ENCODE results near the gene SS18L1. TPM values are rescaled to one million over a fixed set of nuclear protein-coding genes. Genes with fewer than 3 reads are reported as not detected.

Gene SS18L1
- total and polyA plus RNA-seq, 7 donors: 4.9 to 11.7 (median 9.5) TPM

- no peak for DNase-seq
- Histone ChIP-seq H3K4me1 (no peaks in the 10 kb centered on the region), H3K9me3 (no peaks in the 10 kb centered on the region), H3K27me3 (no peaks in the 10 kb centered on the region), H3K36me3 (peaks cover 24 to 96% (median 44%) of the 10 kb centered on the region in 4 donors), H3K4me3 (no peak overlapping the region), H3K27ac (no peak overlapping the region)
- TF ChIP-seq EP300 (IDR thresholded peaks at IDR 0.05): no peak
- no peak for TF ChIP-seq POLR2A (IDR thresholded peaks at IDR 0.05)
- no peak for TF ChIP-seq CTCF (IDR thresholded peaks at IDR 0.05)
- no peak for TF ChIP-seq POLR2AphosphoS5 (IDR thresholded peaks at IDR 0.05)
- intact Hi-C loops (cut with DNase I): no loop called here
- WGBS, 2 donors: 97 to 98% methylated on average over 18 of the region's 18 CpGs
Observed at GRCh38 chr20:62198931-62199330, 55.4 kb downstream of the SS18L1 start.

- H3K4me1 ChIP-seq: no peaks in the 10 kb centered on the region
- intact Hi-C loops (cut with DNase I): no loop called here
- peaks cover 24 to 80% (median 43%) of the 10 kb centered on the region in 4 donors for H3K36me3 ChIP-seq
- TF ChIP-seq CTCF (IDR thresholded peaks at IDR 0.05) (no peak), EP300 (IDR thresholded peaks at IDR 0.05) (no peak), POLR2A (IDR thresholded peaks at IDR 0.05) (no peak), POLR2AphosphoS5 (IDR thresholded peaks at IDR 0.05) (no peak)
- H3K9me3 ChIP-seq: no peaks in the 10 kb centered on the region
- H3K4me3 ChIP-seq: no peak overlapping the region
- no peak overlapping the region for H3K27ac ChIP-seq
- DNase-seq: no peak
- no peaks in the 10 kb centered on the region for H3K27me3 ChIP-seq
- 95 to 97% methylated on average over 38 of the region's 38 CpGs for WGBS, 2 donors
Observed at GRCh38 chr20:62200491-62201172, 57.1 kb downstream of the SS18L1 start.

GRCh38 chr20:62201173-62202082 lies 57.9 kb downstream of the SS18L1 start:
- Histone ChIP-seq H3K4me3 (no peak overlapping the region), H3K27me3 (no peaks in the 10 kb centered on the region), H3K27ac (no peak overlapping the region), H3K9me3 (no peaks in the 10 kb centered on the region), H3K4me1 (no peaks in the 10 kb centered on the region), H3K36me3 (peaks cover 24 to 72% (median 41%) of the 10 kb centered on the region in 4 donors)
- 84 to 90% methylated on average over 38 of the region's 38 CpGs for WGBS, 2 donors
- no peak for DNase-seq
- intact Hi-C loops (cut with DNase I): no loop called here
- TF ChIP-seq POLR2A (IDR thresholded peaks at IDR 0.05) (no peak), POLR2AphosphoS5 (IDR thresholded peaks at IDR 0.05) (no peak), CTCF (IDR thresholded peaks at IDR 0.05) (no peak), EP300 (IDR thresholded peaks at IDR 0.05) (no peak)

- Histone ChIP-seq H3K4me3 (no peak overlapping the region), H3K27me3 (no peaks in the 10 kb centered on the region), H3K36me3 (peaks cover 24 to 66% (median 40%) of the 10 kb centered on the region in 4 donors), H3K9me3 (no peaks in the 10 kb centered on the region), H3K27ac (no peak overlapping the region), H3K4me1 (no peaks in the 10 kb centered on the region)
- 63 to 77% methylated on average over 5 of the region's 5 CpGs for WGBS, 2 donors
- no peak for DNase-seq
- intact Hi-C loops (cut with DNase I): no loop called here
- no peak for TF ChIP-seq CTCF (IDR thresholded peaks at IDR 0.05)
- no peak for TF ChIP-seq POLR2AphosphoS5 (IDR thresholded peaks at IDR 0.05)
- TF ChIP-seq POLR2A (IDR thresholded peaks at IDR 0.05): no peak
- no peak for TF ChIP-seq EP300 (IDR thresholded peaks at IDR 0.05)
Observed at GRCh38 chr20:62202083-62202395, 58.5 kb downstream of the SS18L1 start.
